OCI-LY7 (cell line): Measurements from ENCODE around the gene SLC16A3. TPM values are rescaled to one million over a fixed set of nuclear protein-coding genes. Genes with fewer than 3 reads are reported as not detected.

ENCODE experiments used
- BruUV-seq: library from RNA; stranded (reverse); fragments of 400-500 nt; replicated peaks from 2 replicates; lab custom pipeline; 2021; lab: Mats Ljungman, UMichigan
- CTCF ChIA-PET: fragments of 300-600 bp; sonication (Branson Sonifier 250); formaldehyde crosslinking; loops from one replicate; lab custom pipeline; 2022; ENCODE audit warnings: antibody characterized with exemption; ENCODE audit not compliant: unreplicated experiment; lab: Charles Lee
- POLR2A ChIA-PET: fragments of 300-600 bp; sonication (Branson Sonifier 250); formaldehyde crosslinking; loops from one replicate; lab custom pipeline; 2022; ENCODE audit warnings: antibody characterized with exemption; lab: Charles Lee
- DNase-seq: peaks from one replicate; pipeline ENCODE4 v3.0.0-alpha.2; 2015; ENCODE audit warnings: low spot score
- H2AFZ ChIP-seq: fragments of 200-600 bp; sonication (generic), shearing (Covaris generic); 2 replicates; pipeline ENCODE4 v1.6.1; 2014; ENCODE audit warnings: mild to moderate bottlenecking, antibody characterized with exemption, low read length, moderate library complexity
- H3K27ac ChIP-seq: fragments of 200-600 bp; sonication (generic); 2 replicates; pipeline ENCODE4 v1.5.1; 2014; ENCODE audit warnings: mixed run types, low read depth, mild to moderate bottlenecking, moderate library complexity, low read length, inconsistent platforms; ENCODE audit not compliant: poor library complexity, severe bottlenecking
- H3K36me3 ChIP-seq: fragments of 200-600 bp; sonication (generic); 2 replicates; pipeline ENCODE4 v1.6.1; 2014; ENCODE audit warnings: mild to moderate bottlenecking, antibody characterized with exemption, low read length, moderate library complexity, mixed read lengths; ENCODE audit not compliant: insufficient read depth
- H3K4me1 ChIP-seq: fragments of 200-600 bp; sonication (generic); 2 replicates; pipeline ENCODE4 v1.5.1; 2014; ENCODE audit warnings: mild to moderate bottlenecking, low read length; ENCODE audit not compliant: insufficient read depth, poor library complexity, severe bottlenecking
- H3K4me2 ChIP-seq: fragments of 200-600 bp; sonication (generic); 2 replicates; pipeline ENCODE4 v1.6.1; 2014; ENCODE audit warnings: mild to moderate bottlenecking, low read length
- H3K4me3 ChIP-seq: fragments of 200-600 bp; sonication (generic); 2 replicates; pipeline ENCODE4 v1.5.1; 2014; ENCODE audit warnings: mild to moderate bottlenecking, low read depth, low read length; ENCODE audit not compliant: poor library complexity, severe bottlenecking
- H3K79me2 ChIP-seq: fragments of 200-600 bp; sonication (generic); 2 replicates; pipeline ENCODE4 v1.6.1; 2016; ENCODE audit warnings: low read depth, mild to moderate bottlenecking, low read length, moderate library complexity, mixed read lengths; ENCODE audit not compliant: insufficient read depth
- H3K9me2 ChIP-seq: fragments of 200-600 bp; sonication (generic); 2 replicates; pipeline ENCODE4 v1.6.1; 2016; ENCODE audit warnings: mild to moderate bottlenecking, low read length, mixed read lengths; ENCODE audit not compliant: insufficient read depth
- H3K9me3 ChIP-seq: fragments of 200-600 bp; sonication (generic); 2 replicates; pipeline ENCODE4 v1.6.1; 2014; ENCODE audit warnings: mild to moderate bottlenecking, mixed run types, low read length, mixed read lengths
- H4K20me1 ChIP-seq: fragments of 200-600 bp; sonication (generic); 2 replicates; pipeline ENCODE4 v1.6.1; 2014; ENCODE audit warnings: mild to moderate bottlenecking, antibody characterized with exemption, low read length, moderate library complexity, mixed read lengths; ENCODE audit not compliant: insufficient read depth
- CTCF ChIP-seq: fragments of 200-600 bp; sonication (generic); conservative IDR thresholded peaks from 2 replicates; pipeline ENCODE4 v1.5.1; 2014; ENCODE audit warnings: mild to moderate bottlenecking, antibody characterized with exemption, low read length, moderate library complexity, mixed read lengths
- EZH2phosphoT487 ChIP-seq: fragments of 200-600 bp; sonication (generic); IDR thresholded peaks from 2 replicates; pipeline ENCODE4 v1.6.1; 2018; ENCODE audit warnings: low read depth, borderline replicate concordance, mild to moderate bottlenecking, mixed run types, antibody characterized with exemption, low read length, moderate library complexity, mixed read lengths
- intact Hi-C: fragments of 100-400 bp; cut with micrococcal nuclease; formaldehyde crosslinking; loops from one replicate; pipeline ENCODE4 v1.10.0; 2022; ENCODE audit not compliant: unreplicated experiment
- total RNA-seq, 2 experiments: library from RNA; depleted of rRNA in 1 of 2; stranded (reverse); fragments of >200 nt in 1 of 2; shearing (Covaris generic) in 1 of 2; gene quantifications; 2 replicates each; pipeline ENCODE4 v1.2.3, GENCODE V29; 2014 to 2022

The SLC16A3 gene
- total RNA-seq, 2 experiments from 2014 or later, result 21.6 to 55.0 TPM

DNA sequence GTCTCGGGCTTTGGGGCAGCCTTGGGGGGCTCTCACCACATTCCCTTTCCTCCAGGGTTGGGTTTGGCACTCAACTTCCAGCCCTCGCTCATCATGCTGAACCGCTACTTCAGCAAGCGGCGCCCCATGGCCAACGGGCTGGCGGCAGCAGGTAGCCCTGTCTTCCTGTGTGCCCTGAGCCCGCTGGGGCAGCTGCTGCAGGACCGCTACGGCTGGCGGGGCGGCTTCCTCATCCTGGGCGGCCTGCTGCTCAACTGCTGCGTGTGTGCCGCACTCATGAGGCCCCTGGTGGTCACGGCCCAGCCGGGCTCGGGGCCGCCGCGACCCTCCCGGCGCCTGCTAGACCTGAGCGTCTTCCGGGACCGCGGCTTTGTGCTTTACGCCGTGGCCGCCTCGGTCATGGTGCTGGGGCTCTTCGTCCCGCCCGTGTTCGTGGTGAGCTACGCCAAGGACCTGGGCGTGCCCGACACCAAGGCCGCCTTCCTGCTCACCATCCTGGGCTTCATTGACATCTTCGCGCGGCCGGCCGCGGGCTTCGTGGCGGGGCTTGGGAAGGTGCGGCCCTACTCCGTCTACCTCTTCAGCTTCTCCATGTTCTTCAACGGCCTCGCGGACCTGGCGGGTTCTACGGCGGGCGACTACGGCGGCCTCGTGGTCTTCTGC lies 8.4 kb downstream of the SLC16A3 start:
- Histone ChIP-seq H3K9me2 (no peaks in the 10 kb centered on the region), H2AFZ (no peak overlapping the region), H3K9me3 (no peaks in the 10 kb centered on the region), H3K79me2 (no peaks in the 10 kb centered on the region), H3K36me3 (peaks cover 3% of the 10 kb centered on the region; the same call in 1 of the 2 replicates), H3K27ac (no peak overlapping the region), H3K4me2 (no peak overlapping the region), H4K20me1 (peaks cover 8% of the 10 kb centered on the region; the same call in 1 of the 2 replicates), H3K4me1 (peaks cover 24% of the 10 kb centered on the region), H3K4me3 (no peak overlapping the region)
- CTCF ChIA-PET, result no interaction called here
- DNase-seq, result no peak
- intact Hi-C loops, result no loop called here
- POLR2A ChIA-PET, result interaction anchor here (0.6 kb wide), 1 partner anchor 110 kb away, joined by 4 read pairs; no protein-coding TSS in a partner anchor
- no TSS peak for BruUV-seq
- no peak for TF ChIP-seq CTCF
- no peak for TF ChIP-seq EZH2phosphoT487

- Histone ChIP-seq H3K4me3 (no peak overlapping the region), H3K36me3 (peaks cover 6% of the 10 kb centered on the region; the same call in 1 of the 2 replicates), H2AFZ (no peak overlapping the region), H4K20me1 (peaks cover 8% of the 10 kb centered on the region; the same call in 1 of the 2 replicates), H3K9me3 (no peaks in the 10 kb centered on the region), H3K27ac (no peak overlapping the region), H3K4me1 (peaks cover 22% of the 10 kb centered on the region), H3K4me2 (no peak overlapping the region), H3K9me2 (no peaks in the 10 kb centered on the region), H3K79me2 (no peaks in the 10 kb centered on the region)
- ChIA-PET CTCF (no interaction called here), POLR2A (no interaction called here)
- intact Hi-C loops, result no loop called here
- TF ChIP-seq EZH2phosphoT487 (no peak), CTCF (no peak)
- no peak for DNase-seq
- BruUV-seq, result no TSS peak
These were observed 9.1 kb downstream of the SLC16A3 start for GRCh38 chr17:82237746-82238471.
